Type B pancreatic cell (in vitro differentiated cells): ENCODE data around the gene EFNB3. TPM values are rescaled to one million over a fixed set of nuclear protein-coding genes. Genes with fewer than 3 reads are reported as not detected.

ENCODE experiments used
- DNase-seq: peaks from one replicate; pipeline ENCODE4 v3.0.0; 2021; ENCODE audit warnings: mixed read lengths; ENCODE audit not compliant: unreplicated experiment; ENCODE audit errors: extremely low spot score
- H3K27ac Mint-ChIP-seq: 2 replicates; pipeline ENCODE4 v1.8.0; 2021; ENCODE audit warnings: mild to moderate bottlenecking, mixed read lengths
- H3K27me3 Mint-ChIP-seq: 2 replicates; pipeline ENCODE4 v1.8.0; 2021; ENCODE audit warnings: mixed read lengths
- H3K36me3 Mint-ChIP-seq: 2 replicates; pipeline ENCODE4 v1.8.0; 2021; ENCODE audit warnings: mixed read lengths
- H3K4me1 Mint-ChIP-seq: one replicate; pipeline ENCODE4 v1.8.0; 2021; ENCODE audit warnings: mixed read lengths; ENCODE audit not compliant: unreplicated experiment
- H3K4me3 Mint-ChIP-seq: 2 replicates; pipeline ENCODE4 v1.8.0; 2021; ENCODE audit warnings: mild to moderate bottlenecking, mixed read lengths
- H3K9me3 Mint-ChIP-seq: 2 replicates; pipeline ENCODE4 v1.8.0; 2021; ENCODE audit warnings: mixed read lengths
- CTCF ChIP-seq: fragments of 200-600 bp; sonication (generic); conservative IDR thresholded peaks from 2 replicates; pipeline ENCODE4 v1.5.0; 2021; ENCODE audit warnings: antibody characterized with exemption, mild to moderate bottlenecking
- total RNA-seq: library from RNA; stranded (reverse); gene quantifications from 2 replicates; pipeline ENCODE4 v1.2.1, GENCODE V29; 2021; ENCODE audit warnings: low replicate concordance

Gene EFNB3
- total RNA-seq, 1 donor from 2014 or later, result 79.5 TPM

GRCh38 chr17:7688808-7689316, 16.1 kb upstream of the EFNB3 start:
- Mint-ChIP-seq H3K27me3 (peaks cover 3% of the 10 kb centered on the region), H3K36me3 (peaks cover 16% of the 10 kb centered on the region), H3K9me3 (no peaks in the 10 kb centered on the region), H3K4me3 (peak overlapping the region; percentile 97), H3K27ac (peak overlapping the region; percentile 99), H3K4me1 (peaks cover 25% of the 10 kb centered on the region)
- no peak for DNase-seq
- TF ChIP-seq CTCF, result no peak

- Mint-ChIP-seq H3K27ac (no peak overlapping the region), H3K27me3 (no peaks in the 10 kb centered on the region)
- no peak for DNase-seq
Measured at GRCh38 chr17:7695586-7695985, 9.4 kb upstream of the EFNB3 start.

GRCh38 chr17:7697828-7698588, 7.0 kb upstream of the EFNB3 start:
- TF ChIP-seq CTCF, result no peak
- peaks cover 2% of the 10 kb centered on the region for H3K4me1 Mint-ChIP-seq
- H3K27ac Mint-ChIP-seq, result no peak overlapping the region
- H3K27me3 Mint-ChIP-seq, result no peaks in the 10 kb centered on the region
- H3K4me3 Mint-ChIP-seq, result no peak overlapping the region
- no peaks in the 10 kb centered on the region for H3K9me3 Mint-ChIP-seq
- peaks cover 17% of the 10 kb centered on the region for H3K36me3 Mint-ChIP-seq
- DNase-seq, result no peak

More at GRCh38 chr17:7695586-7695985, 9.4 kb upstream of the EFNB3 start:
- Mint-ChIP-seq H3K4me3 (no peak overlapping the region), H3K9me3 (no peaks in the 10 kb centered on the region), H3K36me3 (peaks cover 17% of the 10 kb centered on the region), H3K4me1 (no peaks in the 10 kb centered on the region)
- no peak for TF ChIP-seq CTCF

- H3K36me3 Mint-ChIP-seq, result peaks cover 10% of the 10 kb centered on the region
- no peak for DNase-seq
- H3K4me3 Mint-ChIP-seq, result no peak overlapping the region
- peaks cover 19% of the 10 kb centered on the region for H3K4me1 Mint-ChIP-seq
- H3K27ac Mint-ChIP-seq, result no peak overlapping the region
- no peaks in the 10 kb centered on the region for H3K9me3 Mint-ChIP-seq
- TF ChIP-seq CTCF, result no peak
- H3K27me3 Mint-ChIP-seq, result peaks cover 7% of the 10 kb centered on the region
Measured at GRCh38 chr17:7700510-7700909, 4.5 kb upstream of the EFNB3 start.

- no peak for TF ChIP-seq CTCF
- Mint-ChIP-seq H3K27ac (no peak overlapping the region), H3K4me1 (peaks cover 28% of the 10 kb centered on the region), H3K4me3 (no peak overlapping the region), H3K27me3 (peaks cover 17% of the 10 kb centered on the region), H3K9me3 (no peaks in the 10 kb centered on the region), H3K36me3 (peaks cover under 1% of the 10 kb centered on the region)
- no peak for DNase-seq
Measured at GRCh38 chr17:7701681-7702080, 3.3 kb upstream of the EFNB3 start.
